DND-41 (cell line): ENCODE data around the gene PIK3AP1.

Experiments
- EZH2 ChIP-seq: IDR thresholded peaks from 3 replicates; pipeline ENCODE4 v1.6.1; 2012; ENCODE audit warnings: borderline replicate concordance, low read depth, mild to moderate bottlenecking, moderate library complexity, low read length, inconsistent platforms; ENCODE audit not compliant: severe bottlenecking
- TF ChIP-seq, protein P1 (sequence below): IDR thresholded peaks from 2 replicates; pipeline ENCODE4 v1.5.1; 2012; ENCODE audit warnings: borderline replicate concordance, low read length, moderate library complexity, mild to moderate bottlenecking; ENCODE audit not compliant: poor library complexity, severe bottlenecking; ENCODE audit errors: extremely low read depth

DNA sequence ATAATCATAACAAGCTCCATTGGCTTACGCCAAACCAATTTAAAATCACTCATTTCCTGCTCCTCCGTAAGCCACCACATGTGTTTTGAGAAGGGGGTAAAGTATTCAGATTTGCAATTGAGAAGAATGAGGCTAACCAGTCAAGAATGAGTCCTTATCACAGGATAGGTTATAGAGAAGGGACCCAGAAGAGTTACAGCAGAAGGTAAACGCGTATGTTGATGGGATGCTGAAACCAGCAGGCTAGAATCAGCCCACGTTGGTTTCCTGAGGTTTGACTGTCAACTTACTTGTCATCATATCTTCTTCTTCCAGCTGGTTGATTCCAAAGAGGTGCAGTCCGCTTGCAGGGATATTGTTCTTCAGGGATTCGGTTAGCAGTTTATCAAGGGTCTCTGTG is 69.4 kb downstream of the PIK3AP1 start:
- TF ChIP-seq, protein P1, sequence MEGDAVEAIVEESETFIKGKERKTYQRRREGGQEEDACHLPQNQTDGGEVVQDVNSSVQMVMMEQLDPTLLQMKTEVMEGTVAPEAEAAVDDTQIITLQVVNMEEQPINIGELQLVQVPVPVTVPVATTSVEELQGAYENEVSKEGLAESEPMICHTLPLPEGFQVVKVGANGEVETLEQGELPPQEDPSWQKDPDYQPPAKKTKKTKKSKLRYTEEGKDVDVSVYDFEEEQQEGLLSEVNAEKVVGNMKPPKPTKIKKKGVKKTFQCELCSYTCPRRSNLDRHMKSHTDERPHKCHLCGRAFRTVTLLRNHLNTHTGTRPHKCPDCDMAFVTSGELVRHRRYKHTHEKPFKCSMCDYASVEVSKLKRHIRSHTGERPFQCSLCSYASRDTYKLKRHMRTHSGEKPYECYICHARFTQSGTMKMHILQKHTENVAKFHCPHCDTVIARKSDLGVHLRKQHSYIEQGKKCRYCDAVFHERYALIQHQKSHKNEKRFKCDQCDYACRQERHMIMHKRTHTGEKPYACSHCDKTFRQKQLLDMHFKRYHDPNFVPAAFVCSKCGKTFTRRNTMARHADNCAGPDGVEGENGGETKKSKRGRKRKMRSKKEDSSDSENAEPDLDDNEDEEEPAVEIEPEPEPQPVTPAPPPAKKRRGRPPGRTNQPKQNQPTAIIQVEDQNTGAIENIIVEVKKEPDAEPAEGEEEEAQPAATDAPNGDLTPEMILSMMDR: no peak
- TF ChIP-seq EZH2: no peak
